ENCODE data around the gene TRIM47.
"Not testable (repeated sequence)": the region's sequence is repeated elsewhere in the genome, so short reads cannot be mapped to it uniquely, and the experiment has no call there.

TRIM47 gene

DNA sequence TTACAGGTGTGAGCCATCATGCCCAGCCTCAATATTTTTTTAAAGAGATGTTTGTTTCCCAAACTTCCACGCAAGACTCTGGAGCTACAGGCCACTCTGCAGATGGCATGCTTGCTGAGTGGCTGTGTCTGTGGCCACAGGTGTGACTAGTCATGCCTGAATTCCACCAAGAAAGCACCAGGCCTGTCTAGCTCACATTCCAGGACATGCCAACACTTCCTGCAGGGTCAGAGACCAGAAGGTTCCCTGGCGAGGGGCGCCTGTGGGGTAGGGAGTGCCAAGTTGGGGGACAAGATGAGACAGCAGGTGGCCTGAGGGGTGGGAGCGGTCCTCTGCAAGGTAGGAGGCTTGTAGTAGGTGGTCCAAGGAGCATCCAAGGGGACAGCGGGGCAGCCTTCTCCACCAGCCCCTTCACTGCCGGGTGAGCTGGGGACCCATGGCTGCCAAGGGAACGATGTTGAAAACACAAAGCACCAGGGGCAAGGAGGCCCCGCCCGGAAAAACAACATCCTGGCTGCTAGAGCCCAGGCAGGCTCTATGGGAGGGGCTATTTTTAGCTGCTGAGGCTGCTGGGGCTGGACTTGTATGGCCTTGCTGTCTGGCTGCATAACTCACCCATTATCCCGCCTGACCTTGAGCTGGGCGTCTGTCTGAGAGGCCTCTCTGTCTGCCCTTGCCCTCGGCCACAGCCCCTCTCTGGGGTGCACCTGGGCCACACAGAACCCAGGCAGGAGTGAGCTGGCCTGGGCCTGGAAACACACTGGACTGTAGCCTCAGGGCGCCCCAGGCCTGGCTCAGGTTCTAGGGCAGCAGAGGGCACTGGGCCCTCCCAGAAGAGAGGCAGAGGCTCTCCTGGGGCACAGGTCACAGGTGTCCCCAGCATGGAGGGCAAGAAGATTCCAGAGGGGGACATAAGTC lies 5.7 kb downstream of the TRIM47 start:
- TF ChIP-seq CTCF (IDR thresholded peaks at IDR 0.05) (no peak), ZFX (IDR thresholded peaks at IDR 0.05; ENCODE audit: borderline replicate concordance) (no peak)
- H3K27ac ChIP-seq = peak overlapping the region; percentile 96

GRCh38 chr17:75870228-75870627 lies 8.2 kb downstream of the TRIM47 start:
- 0 out of 2 replicates have a peak overlapping the region, but pooled peaks have one; percentile 29 for H3K27ac ChIP-seq

GRCh38 chr17:75869282-75870141 lies 8.9 kb downstream of the TRIM47 start:
- TF ChIP-seq CTCF (IDR thresholded peaks at IDR 0.05) (no peak), ZFX (IDR thresholded peaks at IDR 0.05; ENCODE audit: borderline replicate concordance) (no peak)
- H3K27ac ChIP-seq = peak overlapping the region; percentile 29; the same call in 1 of the 2 replicates

DNA sequence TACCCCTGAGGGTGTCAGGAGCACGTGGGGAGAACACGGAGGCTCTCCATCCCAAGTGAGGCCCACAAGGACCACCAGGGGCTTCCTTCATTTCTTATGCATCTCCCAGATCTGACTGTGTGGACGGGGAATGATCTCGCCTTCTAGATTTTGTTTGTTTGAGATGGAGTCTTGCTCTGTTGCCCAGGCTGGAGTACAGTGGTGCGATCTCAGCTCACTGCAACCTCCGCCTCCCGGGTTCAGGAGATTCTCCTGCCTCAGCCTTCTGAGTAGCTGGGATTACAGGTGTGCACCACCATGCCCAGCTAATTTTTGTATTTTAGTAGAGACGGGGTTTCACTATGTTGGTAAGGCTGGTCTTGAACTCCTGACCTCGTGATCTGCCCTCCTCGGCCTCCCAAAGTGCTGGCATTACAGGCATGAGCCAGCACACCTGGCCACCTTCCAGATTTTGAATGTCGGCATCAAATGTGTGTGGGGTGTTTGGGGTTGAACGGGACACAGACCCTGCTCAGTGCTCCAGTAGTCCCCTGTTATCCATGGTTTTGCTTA lies 9.6 kb downstream of the TRIM47 start:
- peak overlapping the region; percentile 29; the same call in 1 of the 2 replicates for H3K27ac ChIP-seq

DNA sequence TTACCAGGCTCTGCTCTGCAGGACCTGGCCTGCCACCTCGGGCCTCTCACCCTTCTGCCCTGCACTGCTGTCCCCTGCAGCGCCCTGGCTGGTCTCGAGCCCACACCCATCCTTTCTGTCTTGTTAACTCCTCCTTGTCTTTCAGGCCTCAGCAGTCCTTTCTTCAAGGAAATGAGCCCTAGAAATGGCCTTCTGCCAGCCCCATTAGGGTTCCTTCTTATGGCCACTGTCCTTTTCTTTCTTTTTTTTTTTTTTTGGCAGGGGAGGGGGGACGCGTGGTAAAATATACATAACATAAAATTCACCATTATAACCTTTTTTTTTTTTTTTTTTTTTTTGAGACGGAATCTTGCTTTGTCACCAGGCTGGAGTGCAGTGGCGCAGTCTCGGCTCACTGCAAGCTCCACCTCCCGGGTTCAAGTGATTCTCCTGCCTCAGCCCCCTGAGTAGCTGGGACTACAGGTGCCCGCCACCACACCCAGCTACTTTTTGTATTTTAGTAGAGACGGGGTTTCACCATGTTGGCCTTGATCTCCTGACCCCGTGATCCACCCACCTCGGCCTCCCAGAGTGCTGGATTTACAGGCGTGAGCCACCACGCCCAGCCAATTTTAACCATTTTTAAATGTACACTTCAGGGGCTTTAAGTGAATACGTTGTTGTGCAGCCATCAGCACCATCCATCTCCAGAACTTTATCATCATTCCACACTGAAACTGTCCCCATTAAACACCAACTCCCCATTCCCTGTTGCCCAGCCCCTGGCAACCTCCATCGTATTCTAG lies 12.8 kb downstream of the TRIM47 start:
- not testable (repeated sequence) for H3K27ac ChIP-seq

GRCh38 chr17:75864887-75865286 lies 13.5 kb downstream of the TRIM47 start:
- H3K27ac ChIP-seq = not testable (repeated sequence)

- no peak overlapping the region for H3K27ac ChIP-seq
- TF ChIP-seq ZFX (IDR thresholded peaks at IDR 0.05; ENCODE audit: borderline replicate concordance) = no peak
- TF ChIP-seq CTCF (IDR thresholded peaks at IDR 0.05) = no peak
Observed at GRCh38 chr17:75864448-75864871, 13.9 kb downstream of the TRIM47 start.

DNA sequence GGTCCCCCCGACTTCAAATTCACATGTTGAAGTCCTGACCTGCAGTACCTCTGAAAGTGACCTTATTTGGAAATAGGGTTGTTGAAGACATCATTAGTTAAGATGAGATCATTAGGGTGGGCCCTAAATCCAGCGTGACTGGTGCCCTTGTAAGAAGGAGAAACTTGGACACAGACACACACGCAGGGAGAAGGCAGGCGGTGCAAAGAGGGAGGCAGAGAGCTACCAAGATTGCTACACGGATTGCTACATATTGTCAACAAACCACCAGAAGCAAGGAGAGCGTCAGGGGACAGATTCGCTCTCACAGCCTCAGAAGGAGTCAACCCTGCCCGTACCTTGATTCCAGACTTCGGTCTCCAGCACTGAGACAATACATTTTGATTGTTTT lies 16.5 kb downstream of the TRIM47 start:
- TF ChIP-seq ZFX (IDR thresholded peaks at IDR 0.05; ENCODE audit: borderline replicate concordance) (no peak), CTCF (IDR thresholded peaks at IDR 0.05) (no peak)

GRCh38 chr17:75859358-75859757 lies 19.0 kb downstream of the TRIM47 start:
- H3K27ac ChIP-seq = not testable (repeated sequence)

More for the DNA sequence above, 16.5 kb downstream of the TRIM47 start:
- no peak overlapping the region for H3K27ac ChIP-seq
